Stimulated activated CD4-positive, alpha-beta T cell treated with anti-CD3 and anti-CD28 coated beads, Interleukin-2, amount 100 ng/mL, for 24 hours (primary cell): ENCODE results near the gene GPR37L1.
"Not testable (repeated sequence)": the region's sequence is repeated elsewhere in the genome, so short reads cannot be mapped to it uniquely, and the experiment has no call there.

Experiments
- DNase-seq, 2 donors: peaks; one replicate each; pipeline ENCODE4 v3.0.0-alpha.2; 2020

Gene GPR37L1

GRCh38 chr1:202107801-202108731, 14.7 kb upstream of the GPR37L1 start:
- no peak for DNase-seq

- no peak for DNase-seq
Observed at GRCh38 chr1:202110977-202111376, 11.7 kb upstream of the GPR37L1 start.

GRCh38 chr1:202111589-202111988, 11.1 kb upstream of the GPR37L1 start:
- not testable (repeated sequence) for DNase-seq

- no peak for DNase-seq
Observed at GRCh38 chr1:202112859-202113689, 9.6 kb upstream of the GPR37L1 start.

GRCh38 chr1:202113690-202114300, 8.9 kb upstream of the GPR37L1 start:
- no peak for DNase-seq

- DNase-seq: no peak
Observed at GRCh38 chr1:202116287-202116686, 6.4 kb upstream of the GPR37L1 start.

- DNase-seq: no peak
Observed at GRCh38 chr1:202117898-202118371, 4.8 kb upstream of the GPR37L1 start.

- DNase-seq: no peak
Observed at GRCh38 chr1:202121006-202121405, 1.7 kb upstream of the GPR37L1 start.

GRCh38 chr1:202123336-202123813, 658 bp downstream of the GPR37L1 start:
- no peak for DNase-seq

GRCh38 chr1:202124142-202124541, 1.4 kb downstream of the GPR37L1 start:
- DNase-seq: no peak

- DNase-seq: no peak
Observed at GRCh38 chr1:202125611-202126010, 2.9 kb downstream of the GPR37L1 start.

GRCh38 chr1:202126426-202126825, 3.7 kb downstream of the GPR37L1 start:
- DNase-seq: no peak

- DNase-seq: no peak
Observed at GRCh38 chr1:202127061-202127460, 4.3 kb downstream of the GPR37L1 start.

- DNase-seq: no peak
Observed at GRCh38 chr1:202127836-202128622, 5.3 kb downstream of the GPR37L1 start.

- no peak for DNase-seq
Observed at GRCh38 chr1:202129453-202130296, 7.0 kb downstream of the GPR37L1 start.

- no peak for DNase-seq
Observed at GRCh38 chr1:202130297-202130721, 7.6 kb downstream of the GPR37L1 start.

- DNase-seq: no peak
Observed at GRCh38 chr1:202130816-202131522, 8.3 kb downstream of the GPR37L1 start.

GRCh38 chr1:202131956-202132821, 9.5 kb downstream of the GPR37L1 start:
- no peak for DNase-seq

GRCh38 chr1:202133001-202133400, 10.3 kb downstream of the GPR37L1 start:
- no peak for DNase-seq
